IMR-90 (cell line): Measurements from ENCODE around the gene CUX1. TPM values are rescaled to one million over a fixed set of nuclear protein-coding genes. Genes with fewer than 3 reads are reported as not detected.

Source experiments
- ATAC-seq: fragments of 200-7000 bp; cut with Tn5 transposase; 2 replicates; pipeline ENCODE4 v1.9.1; 2020; ENCODE audit warnings: low read depth, mild to moderate bottlenecking, moderate library complexity
- BruUV-seq: library from RNA; stranded (reverse); fragments of 400-500 nt; replicated peaks from 2 replicates; lab custom pipeline; 2021; lab: Mats Ljungman, UMichigan
- CTCF ChIA-PET: fragments of 300-600 bp; formaldehyde crosslinking; extraction: SDS; loops from one replicate; lab custom pipeline; 2021; ENCODE audit warnings: antibody characterized with exemption; lab: Yijun Ruan, JAX
- POLR2A ChIA-PET: fragments of 300-600 bp; sonication (Branson Sonifier 250); formaldehyde crosslinking; loops from one replicate; lab custom pipeline; 2022; ENCODE audit warnings: antibody characterized with exemption; ENCODE audit not compliant: unreplicated experiment; lab: Charles Lee
- DNase-seq: peaks from one replicate; pipeline ENCODE4 v3.0.0; 2013
- H2AFZ ChIP-seq: replicated peaks from 2 replicates; pipeline ENCODE3; 2013; ENCODE audit warnings: low read length, mild to moderate bottlenecking; ENCODE audit not compliant: poor library complexity
- H2AK5ac ChIP-seq: 2 replicates; pipeline ENCODE4 v1.6.1; 2013; ENCODE audit warnings: low read depth, low read length, inconsistent platforms
- H2AK9ac ChIP-seq: replicated peaks from 2 replicates; pipeline ENCODE3; 2013; ENCODE audit warnings: mild to moderate bottlenecking, low read depth, low read length, moderate library complexity; ENCODE audit not compliant: poor library complexity
- H2BK120ac ChIP-seq: 2 replicates; pipeline ENCODE4 v1.6.1; 2013; ENCODE audit warnings: low read depth, low read length, inconsistent platforms
- H2BK15ac ChIP-seq: 3 replicates; pipeline ENCODE4 v1.6.1; 2013; ENCODE audit warnings: low read depth, low read length, inconsistent platforms
- H2BK20ac ChIP-seq: 2 replicates; pipeline ENCODE4 v1.6.1; 2013; ENCODE audit warnings: low read depth, mild to moderate bottlenecking, inconsistent platforms, low read length, moderate library complexity
- H2BK5ac ChIP-seq: 2 replicates; pipeline ENCODE4 v1.6.1; 2013; ENCODE audit warnings: mild to moderate bottlenecking, low read depth, low read length, inconsistent platforms; ENCODE audit not compliant: poor library complexity, severe bottlenecking
- H3K14ac ChIP-seq: replicated peaks from 2 replicates; pipeline ENCODE4 v1.6.1; 2013; ENCODE audit warnings: low read depth, low read length, inconsistent platforms
- H3K18ac ChIP-seq: 2 replicates; pipeline ENCODE4 v1.6.1; 2013; ENCODE audit warnings: low read depth, low read length, control low read depth
- H3K23ac ChIP-seq: 2 replicates; pipeline ENCODE4 v1.6.1; 2013; ENCODE audit warnings: low read depth, low read length, inconsistent platforms
- H3K27ac ChIP-seq: 2 replicates; pipeline ENCODE4 v1.5.1; 2013; ENCODE audit warnings: mild to moderate bottlenecking, control low read depth, low read length; ENCODE audit not compliant: insufficient read depth
- H3K27me3 ChIP-seq: 2 replicates; pipeline ENCODE4 v1.6.1; 2013; ENCODE audit warnings: low read length; ENCODE audit not compliant: control insufficient read depth, insufficient read depth
- H3K36me3 ChIP-seq: 2 replicates; pipeline ENCODE4 v1.6.1; 2013; ENCODE audit warnings: low read length, mixed read lengths; ENCODE audit not compliant: control insufficient read depth, insufficient read depth
- H3K4ac ChIP-seq: 2 replicates; pipeline ENCODE4 v1.6.1; 2013; ENCODE audit warnings: low read depth, low read length, inconsistent platforms
- H3K4me1 ChIP-seq: 2 replicates; pipeline ENCODE4 v1.6.1; 2013; ENCODE audit warnings: low read length, mixed read lengths; ENCODE audit not compliant: control insufficient read depth, insufficient read depth
- H3K4me2 ChIP-seq: 2 replicates; pipeline ENCODE4 v1.6.1; 2013; ENCODE audit warnings: low read depth, mild to moderate bottlenecking, control low read depth, low read length, moderate library complexity
- H3K4me3 ChIP-seq: 2 replicates; pipeline ENCODE4 v1.5.1; 2013; ENCODE audit warnings: low read depth, mild to moderate bottlenecking, control low read depth, low read length, moderate library complexity; ENCODE audit not compliant: insufficient read depth
- H3K56ac ChIP-seq: 2 replicates; pipeline ENCODE4 v1.6.1; 2013; ENCODE audit warnings: low read length, inconsistent platforms; ENCODE audit not compliant: insufficient read depth; ENCODE audit errors: extremely low read depth
- H3K79me1 ChIP-seq, 2 experiments: 2 replicates each; pipeline ENCODE4 v1.6.1; 2013; ENCODE audit warnings: low read length in 2 of 2, inconsistent platforms in 1 of 2, low read depth in 1 of 2
- H3K9ac ChIP-seq: 2 replicates; pipeline ENCODE4 v1.6.1; 2013; ENCODE audit warnings: low read depth, low read length, control low read depth
- H3K9me1 ChIP-seq: 2 replicates; pipeline ENCODE4 v1.6.1; 2013; ENCODE audit warnings: low read length, inconsistent platforms; ENCODE audit not compliant: insufficient read depth
- H3K9me3 ChIP-seq: 2 replicates; pipeline ENCODE4 v1.6.1; 2013; ENCODE audit warnings: low read length; ENCODE audit not compliant: control insufficient read depth, insufficient read depth
- H4K20me1 ChIP-seq: 2 replicates; pipeline ENCODE4 v1.6.1; 2013; ENCODE audit warnings: low read length, inconsistent platforms; ENCODE audit not compliant: insufficient read depth
- H4K5ac ChIP-seq: 2 replicates; pipeline ENCODE4 v1.6.1; 2013; ENCODE audit warnings: mild to moderate bottlenecking, low read depth, low read length, control low read depth
- H4K8ac ChIP-seq, 2 experiments: 2 replicates each; pipeline ENCODE4 v1.6.1; 2013; ENCODE audit warnings: low read depth in 2 of 2, low read length in 2 of 2, control low read depth in 1 of 2, inconsistent platforms in 1 of 2
- H4K91ac ChIP-seq: 2 replicates; pipeline ENCODE4 v1.6.1; 2013; ENCODE audit warnings: low read depth, low read length, inconsistent platforms; ENCODE audit not compliant: insufficient read depth
- BHLHE40 ChIP-seq: fragments of 150-350 bp; IDR thresholded peaks from 2 replicates; pipeline ENCODE4 v1.6.1; 2016; ENCODE audit warnings: mild to moderate bottlenecking, low read depth, low read length
- RFX5 ChIP-seq: IDR thresholded peaks from 2 replicates; pipeline ENCODE4 v1.8.0; 2012; ENCODE audit warnings: low read depth, mild to moderate bottlenecking, low read length, moderate library complexity
- WGBS, 2 experiments: methylation state at CpG; one replicate each; pipeline versions ENCODE4 v1.1.5 to v1.1.7; 2013; ENCODE audit warnings: missing lambda C conversion rate in 2 of 2; ENCODE audit not compliant: insufficient read length in 1 of 2; ENCODE audit errors: extremely low coverage in 2 of 2; 5-methylcytosine and 5-hydroxymethylcytosine counted together
- dilution Hi-C: fragments of 300-500 bp; cut with HindIII; formaldehyde crosslinking; loops from one replicate; pipeline ENCODE4 v1.14.3; 2018; ENCODE audit warnings: low sequenced_read_pairs; ENCODE audit not compliant: unreplicated experiment
- in situ Hi-C: fragments of 300-500 bp; cut with MboI; formaldehyde crosslinking; loops from 3 replicates; pipeline ENCODE4 v1.14.3; 2019; ENCODE audit warnings: low sequenced_read_pairs, inconsistent platforms, mixed read lengths
- intact Hi-C: fragments of 100-400 bp; cut with micrococcal nuclease; formaldehyde crosslinking; loops from 2 replicates; pipeline ENCODE4 v1.10.0; 2022
- polyA plus RNA-seq, 3 experiments: library from polyadenylated mRNA; depleted of rRNA; stranded (reverse); fragments of >200 nt; gene quantifications; 2 replicates each; pipeline ENCODE4 v1.2.3, GENCODE V29; 2012; ENCODE audit warnings: low replicate concordance in 1 of 3
- total RNA-seq: library from RNA; depleted of rRNA; stranded (reverse); fragments of >200 nt; gene quantifications from 2 replicates; pipeline ENCODE4 v1.2.3, GENCODE V29; 2012

The CUX1 gene
- total and polyA plus RNA-seq, 2 of the 4 experiments (the other 2 are of a cell fraction), result 19.7 to 46.4 TPM

DNA sequence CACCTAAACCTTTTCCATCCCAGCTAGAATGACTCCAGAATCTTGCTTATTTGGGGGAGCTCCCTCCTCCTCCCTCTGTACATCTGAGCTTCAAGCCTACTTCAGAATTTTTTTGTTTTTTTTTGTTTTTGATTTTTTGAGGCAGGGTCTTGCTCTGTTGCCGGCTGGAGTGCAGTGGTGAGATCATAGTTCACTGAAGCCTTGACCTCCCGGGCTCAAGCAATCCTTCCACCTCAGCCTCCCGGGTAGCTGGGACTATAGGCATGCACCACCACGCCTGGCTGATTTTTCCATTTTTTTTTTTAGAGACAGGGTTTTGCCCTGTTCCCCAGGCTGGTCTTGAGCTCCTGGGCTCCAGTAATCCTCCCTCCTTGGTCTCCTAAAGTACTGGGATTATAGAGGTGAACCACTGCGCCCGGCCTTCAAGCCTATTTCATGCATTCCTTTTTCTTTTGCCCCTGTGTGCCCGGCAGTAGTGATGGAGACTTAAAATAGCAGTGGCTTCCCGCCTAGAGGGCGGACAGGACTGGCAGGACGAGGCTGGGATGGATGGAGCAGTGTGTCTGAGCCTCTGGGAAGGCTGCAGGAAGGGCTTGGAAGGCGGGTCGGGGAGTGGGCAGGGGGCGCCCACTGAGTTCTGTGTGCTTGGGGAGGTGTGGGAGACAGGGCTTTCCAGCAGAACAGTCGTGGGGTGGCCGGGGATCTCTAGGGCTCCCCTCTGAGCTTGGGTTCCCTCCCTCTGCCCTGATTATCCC is 8.8 kb downstream of the CUX1 start:
- Histone ChIP-seq H2BK15ac (no peak overlapping the region), H2BK20ac (no peak overlapping the region), H3K56ac (no peak overlapping the region), H4K20me1 (peaks cover 86% of the 10 kb centered on the region), H2AK5ac (no peak overlapping the region), H3K4ac (no peak overlapping the region), H2BK120ac (no peak overlapping the region), H3K14ac (no peak overlapping the region), H4K91ac (no peak overlapping the region), H3K27me3 (no peaks in the 10 kb centered on the region), H3K9ac (no peak overlapping the region), H3K9me3 (no peaks in the 10 kb centered on the region), H3K23ac (no peak overlapping the region), H4K5ac (no peak overlapping the region), H3K79me1 (peaks cover 25 to 82% of the 10 kb centered on the region in 2 experiments), H3K4me1 (0 out of 2 replicates have a peak, but pooled peaks cover 4% of the 10 kb centered on the region), H2AFZ (no peak overlapping the region), H3K27ac (no peak overlapping the region), H4K8ac (no peak overlapping the region), H2BK5ac (no peak overlapping the region), H2AK9ac (no peak overlapping the region), H3K4me3 (no peak overlapping the region), H3K18ac (no peak overlapping the region), H3K36me3 (peaks cover 2% of the 10 kb centered on the region), H3K4me2 (no peak overlapping the region), H3K9me1 (peaks cover 7% of the 10 kb centered on the region)
- CTCF ChIA-PET, result interaction anchor here (1.2 kb wide), 1 partner anchor 15 kb away, joined by 5 read pairs; no protein-coding TSS in a partner anchor
- dilution Hi-C loops, result no loop called here
- in situ Hi-C loops, result no loop called here
- BruUV-seq, result no TSS peak
- TF ChIP-seq BHLHE40 (no peak), RFX5 (no peak)
- intact Hi-C loops, result no loop called here
- DNase-seq (no peak), ATAC-seq (no peak)
- WGBS, 2 experiments, result 90% methylated on average over 4 of the region's 15 CpGs; no CpG with 5 or more reads in 1 of the 2 experiments
- POLR2A ChIA-PET, result no interaction called here
